GM10847 (cell line): ENCODE measurements around the gene COL18A1.

ENCODE experiments used
- POLR2A ChIP-seq: IDR thresholded peaks from 2 replicates; pipeline ENCODE4 v1.6.1; 2011; ENCODE audit not compliant: insufficient read length; ENCODE audit errors: extremely low read depth

The COL18A1 gene

DNA sequence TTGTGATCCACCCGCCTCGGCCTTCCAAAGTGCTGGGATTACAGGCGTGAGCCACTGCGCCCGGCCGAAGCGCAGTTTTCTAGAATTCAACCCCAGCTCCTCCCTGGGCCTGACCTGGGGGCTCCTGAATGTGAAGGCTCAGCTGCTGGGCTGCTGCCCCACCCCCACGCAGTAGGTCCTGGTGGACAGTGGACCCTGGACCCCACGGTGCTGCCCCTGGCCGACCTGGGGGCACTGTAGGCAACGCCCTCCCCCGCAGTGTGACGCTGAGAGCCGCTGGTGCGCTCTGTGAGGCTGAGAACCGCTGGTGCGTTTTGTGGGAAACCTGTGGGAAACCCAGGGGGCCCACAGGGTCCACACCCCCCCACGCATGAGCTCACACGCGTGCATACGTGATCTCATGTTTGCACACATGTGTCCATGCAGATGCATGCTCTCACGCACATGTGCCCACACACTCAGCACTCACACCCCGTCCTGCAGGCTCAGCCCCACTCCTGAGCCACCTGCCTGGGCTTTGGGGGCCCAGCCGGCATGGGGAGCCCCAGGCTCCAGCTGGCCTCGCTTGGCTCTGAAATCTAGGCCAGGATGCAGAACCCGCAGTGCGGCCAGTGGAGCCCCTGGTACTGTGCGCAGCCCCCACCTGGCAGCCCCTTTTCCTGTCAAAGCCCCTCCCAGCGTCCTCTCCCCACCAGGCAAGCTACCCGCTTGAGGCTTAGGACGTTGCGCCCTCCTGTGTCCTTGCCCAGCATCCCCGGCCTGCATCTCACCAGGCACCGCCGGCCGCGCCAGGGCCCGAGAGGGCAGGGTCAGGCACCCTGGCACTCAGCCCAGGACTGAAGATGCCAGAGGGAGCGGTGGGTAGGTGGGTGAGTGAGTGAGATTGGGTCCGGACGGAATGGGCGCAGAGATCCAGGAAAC is 67.7 kb downstream of the COL18A1 start:
- no peak for TF ChIP-seq POLR2A

GRCh38 chr21:45473496-45474322 is 68.7 kb downstream of the COL18A1 start:
- TF ChIP-seq POLR2A: no peak

- no peak for TF ChIP-seq POLR2A
These were observed 69.5 kb downstream of the COL18A1 start for GRCh38 chr21:45474323-45474950.

GRCh38 chr21:45475004-45475685 is 70.2 kb downstream of the COL18A1 start:
- no peak for TF ChIP-seq POLR2A

DNA sequence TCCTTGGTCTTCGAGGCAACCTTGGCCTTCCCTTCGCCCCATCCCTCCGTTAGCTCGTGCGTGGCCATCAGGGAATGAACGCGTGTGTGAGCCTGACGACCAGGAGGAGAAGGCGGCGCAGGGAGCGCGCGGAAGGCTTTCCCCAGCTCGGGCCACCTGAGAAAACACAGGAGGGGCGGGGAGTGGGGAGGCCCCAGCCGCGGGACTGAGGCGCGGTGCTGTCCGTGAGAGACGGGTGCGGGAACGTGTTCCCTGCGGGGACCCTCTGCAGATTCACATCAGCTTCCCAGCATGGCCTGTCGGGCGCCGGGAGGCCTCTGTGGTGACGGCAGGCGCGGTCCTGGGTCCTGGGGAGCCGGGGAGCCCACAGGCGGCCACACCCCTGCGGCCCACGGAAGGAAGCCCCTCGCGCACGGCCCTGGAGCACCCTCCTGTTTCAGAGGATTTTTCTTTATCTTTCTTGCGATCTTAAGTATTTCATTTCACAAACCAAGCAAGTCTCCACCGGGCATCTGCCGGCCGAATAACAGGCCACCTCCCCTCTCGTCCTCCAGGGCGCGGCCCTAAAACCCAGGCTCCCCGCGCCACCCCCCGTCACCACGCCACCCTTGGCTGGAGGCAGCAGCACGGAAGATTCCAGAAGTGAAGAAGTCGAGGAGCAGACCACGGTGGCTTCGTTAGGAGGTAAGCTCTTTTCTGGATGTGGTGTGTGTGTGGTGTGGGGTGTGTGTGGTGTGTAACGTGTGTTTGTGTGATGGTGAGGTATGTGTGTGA is 71.0 kb downstream of the COL18A1 start:
- TF ChIP-seq POLR2A: no peak

- TF ChIP-seq POLR2A: no peak
These were observed 71.6 kb downstream of the COL18A1 start for GRCh38 chr21:45476582-45476981.

DNA sequence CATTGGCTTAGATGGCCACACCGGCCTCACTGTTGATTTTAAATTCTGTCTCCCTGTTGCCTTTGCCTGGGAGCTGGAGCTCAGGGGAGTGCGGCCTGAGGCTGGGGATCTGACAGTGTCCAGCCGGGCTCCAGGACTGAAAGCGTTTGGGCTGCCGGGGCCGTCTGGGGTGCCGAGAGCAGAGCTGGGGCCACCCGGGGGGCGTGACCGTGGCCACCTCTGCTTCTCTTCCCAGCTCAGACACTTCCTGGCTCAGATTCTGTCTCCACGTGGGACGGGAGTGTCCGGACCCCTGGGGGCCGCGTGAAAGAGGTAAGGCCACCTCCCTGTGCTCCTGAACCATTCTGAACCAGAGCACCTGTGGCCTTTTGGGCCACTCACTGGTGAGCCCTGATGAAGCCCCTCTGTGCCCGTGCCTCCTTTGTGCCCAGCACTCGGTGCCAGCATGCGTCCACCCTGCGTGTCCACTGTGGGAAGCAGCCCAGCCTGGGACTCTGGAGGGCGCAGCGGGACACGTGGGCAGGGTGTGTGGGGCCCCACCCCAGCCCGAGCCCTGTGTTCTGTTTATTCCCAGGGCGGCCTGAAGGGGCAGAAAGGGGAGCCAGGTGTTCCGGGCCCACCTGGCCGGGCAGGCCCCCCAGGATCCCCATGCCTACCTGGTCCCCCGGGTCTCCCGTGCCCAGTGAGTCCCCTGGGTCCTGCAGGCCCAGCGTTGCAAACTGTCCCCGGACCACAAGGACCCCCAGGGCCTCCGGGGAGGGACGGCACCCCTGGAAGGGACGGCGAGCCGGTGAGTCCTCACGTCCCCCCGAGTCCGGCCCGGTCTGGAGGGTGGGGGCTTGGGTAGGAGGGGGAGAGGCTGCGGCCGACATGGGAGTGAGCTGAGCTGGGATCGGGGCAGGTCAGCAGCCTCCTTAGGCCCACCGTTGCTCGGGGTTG is 72.5 kb downstream of the COL18A1 start:
- no peak for TF ChIP-seq POLR2A

DNA sequence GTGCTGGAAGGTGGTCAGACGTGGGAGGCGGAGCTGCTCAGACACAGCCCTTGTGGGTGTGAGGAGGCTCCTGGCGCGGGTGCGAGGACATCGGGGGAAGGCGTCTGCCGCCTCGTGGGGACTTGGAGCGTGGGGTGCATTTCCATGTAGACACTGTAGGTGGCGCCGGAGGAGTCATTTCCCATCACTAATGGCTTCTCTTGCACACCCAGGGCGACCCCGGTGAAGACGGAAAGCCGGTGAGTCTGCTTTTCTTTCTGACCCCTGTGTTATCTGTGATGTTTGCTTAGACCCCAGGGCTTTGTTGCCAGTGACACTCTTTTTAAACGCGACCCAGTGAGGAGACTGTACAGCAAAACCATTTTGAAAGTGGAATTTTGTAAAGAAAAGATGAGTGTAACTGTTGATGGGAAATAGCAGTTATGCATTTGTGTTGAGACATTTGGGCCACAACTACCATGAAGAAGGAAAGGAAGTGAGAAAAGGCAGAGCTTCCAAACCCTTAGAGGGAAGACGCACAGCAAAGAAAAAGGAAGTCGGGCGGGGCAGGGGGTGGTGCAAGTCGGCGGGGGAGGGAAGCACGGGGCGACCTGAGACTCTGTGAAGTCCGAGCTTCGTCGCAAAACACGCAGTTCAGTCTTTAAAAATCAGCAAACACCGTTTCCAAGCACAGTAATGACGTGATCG is 73.3 kb downstream of the COL18A1 start:
- no peak for TF ChIP-seq POLR2A

GRCh38 chr21:45478816-45479669 is 74.1 kb downstream of the COL18A1 start:
- TF ChIP-seq POLR2A: no peak

DNA sequence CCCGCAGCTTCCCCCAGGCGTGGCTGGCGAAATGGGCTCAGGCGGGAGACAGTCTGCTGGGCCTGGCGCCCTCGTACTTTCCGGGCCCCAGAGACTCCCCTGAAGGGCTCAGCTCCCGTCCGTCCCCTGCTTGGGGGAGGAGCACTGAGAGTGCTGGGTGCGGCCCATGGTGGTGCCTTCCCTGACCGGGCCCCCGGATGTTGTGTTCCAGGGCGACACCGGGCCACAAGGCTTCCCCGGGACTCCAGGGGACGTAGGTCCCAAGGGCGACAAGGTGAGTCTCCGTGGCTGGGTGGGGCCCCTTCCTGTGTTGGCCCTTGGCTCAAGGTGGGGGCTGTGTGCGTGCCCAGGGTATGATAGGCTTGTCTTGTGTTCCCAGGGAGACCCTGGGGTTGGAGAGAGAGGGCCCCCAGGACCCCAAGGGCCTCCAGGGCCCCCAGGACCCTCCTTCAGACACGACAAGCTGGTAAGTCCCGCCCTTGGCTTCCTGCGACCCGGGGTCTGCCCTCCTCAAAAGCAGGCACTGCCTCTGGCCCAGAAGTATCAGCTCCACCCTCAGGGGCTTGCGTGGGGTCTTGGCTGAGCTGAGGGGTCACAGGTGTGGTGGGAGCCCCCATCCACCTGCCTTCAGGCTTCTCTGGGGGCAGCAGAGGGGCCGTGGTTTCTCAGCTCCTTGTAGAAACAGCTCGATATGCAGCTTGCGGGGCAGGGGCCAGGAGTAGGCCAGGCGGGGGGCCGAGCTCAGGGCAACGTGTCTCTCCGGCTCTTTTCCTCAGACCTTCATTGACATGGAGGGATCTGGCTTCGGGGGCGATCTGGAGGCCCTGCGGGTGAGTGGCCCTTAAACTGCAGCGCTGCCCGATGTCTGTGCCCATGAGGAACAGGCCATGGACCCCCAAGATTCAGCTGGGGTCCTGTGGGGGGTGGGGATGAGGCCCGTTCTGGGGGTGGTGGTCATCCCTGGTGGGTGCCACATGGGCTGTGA is 75.0 kb downstream of the COL18A1 start:
- TF ChIP-seq POLR2A: no peak

DNA sequence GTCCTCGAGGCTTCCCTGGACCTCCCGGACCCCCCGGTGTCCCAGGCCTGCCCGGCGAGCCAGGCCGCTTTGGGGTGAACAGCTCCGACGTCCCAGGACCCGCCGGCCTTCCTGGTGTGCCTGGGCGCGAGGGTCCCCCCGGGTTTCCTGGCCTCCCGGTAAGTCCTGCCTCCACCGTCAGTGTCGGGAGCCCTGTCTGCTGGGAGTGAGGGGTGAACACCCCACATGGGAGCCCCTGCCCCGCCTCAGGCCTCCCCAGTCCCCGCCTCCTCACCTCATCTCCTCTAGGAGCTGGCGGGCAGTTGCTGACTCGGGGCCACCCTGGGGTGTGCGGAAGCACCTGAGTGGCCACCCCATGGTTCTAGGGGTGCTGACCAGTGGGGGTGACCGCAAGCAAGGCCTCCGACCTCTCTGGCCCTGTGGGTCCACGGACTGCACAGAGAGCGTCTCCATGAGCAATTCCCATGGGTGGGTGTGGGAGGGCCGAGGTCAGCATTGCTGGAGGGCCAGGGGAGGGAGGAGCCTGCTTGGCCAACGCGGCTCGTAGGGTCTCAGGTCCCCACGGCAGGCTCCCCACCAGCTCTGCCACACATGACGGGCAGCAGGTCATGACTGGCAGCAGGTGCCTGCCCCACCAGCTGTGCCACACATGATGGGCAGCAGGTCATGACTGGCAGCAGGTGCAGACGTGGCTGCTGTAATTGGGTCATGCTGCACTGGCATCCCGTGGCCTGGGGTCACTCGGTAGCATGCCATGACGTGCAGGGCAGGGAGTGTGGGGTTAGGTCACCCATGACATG is 75.9 kb downstream of the COL18A1 start:
- TF ChIP-seq POLR2A: no peak
